H1 (cell line): ENCODE measurements around the gene BUD23. TPM values are rescaled to one million over a fixed set of nuclear protein-coding genes. Genes with fewer than 3 reads are reported as not detected.

Experiments
- CTCF ChIA-PET: fragments of 300-600 bp; sonication (Branson Sonifier 250); formaldehyde crosslinking; loops from one replicate; lab custom pipeline; 2021; ENCODE audit not compliant: partially characterized antibody; lab: Charles Lee
- POLR2A ChIA-PET: fragments of 300-600 bp; sonication (Branson Sonifier 250); formaldehyde crosslinking; loops from one replicate; lab custom pipeline; 2021; ENCODE audit warnings: inconsistent platforms; ENCODE audit not compliant: partially characterized antibody; lab: Charles Lee
- DNase-seq, 2 experiments: peaks; one replicate each; pipeline versions ENCODE4 v3.0.0 to v3.0.0-alpha.2; 2010 to 2022; ENCODE audit warnings: low spot score in 2 of 2, low read depth in 1 of 2, mixed read lengths in 1 of 2
- FAIRE-seq: peaks from 2 replicates; lab custom pipeline; 2011; peaks lifted over from hg19 to GRCh38; lab: Jason Lieb, UNC
- H2AFZ ChIP-seq: 2 replicates; pipeline ENCODE4 v1.8.1; 2012; ENCODE audit warnings: low read length, inconsistent platforms
- H2AK5ac ChIP-seq: 2 replicates; pipeline ENCODE4 v1.6.1; 2013; ENCODE audit warnings: low read depth, low read length
- H2BK120ac ChIP-seq: replicated peaks from 2 replicates; pipeline ENCODE3; 2013; ENCODE audit warnings: low read depth, low read length, inconsistent platforms
- H2BK12ac ChIP-seq: 2 replicates; pipeline ENCODE4 v1.6.1; 2013; ENCODE audit warnings: low read depth, low read length
- H2BK15ac ChIP-seq: 2 replicates; pipeline ENCODE4 v1.6.1; 2013; ENCODE audit warnings: low read length
- H2BK20ac ChIP-seq: 2 replicates; pipeline ENCODE4 v1.6.1; 2013; ENCODE audit warnings: low read length
- H2BK5ac ChIP-seq: 2 replicates; pipeline ENCODE4 v1.6.1; 2013; ENCODE audit warnings: low read depth, low read length
- H3K14ac ChIP-seq: 2 replicates; pipeline ENCODE4 v1.6.1; 2013; ENCODE audit warnings: inconsistent platforms; ENCODE audit not compliant: insufficient read length
- H3K18ac ChIP-seq: 2 replicates; pipeline ENCODE4 v1.6.1; 2013; ENCODE audit warnings: low read length; ENCODE audit errors: extremely low read depth
- H3K23ac ChIP-seq: 2 replicates; pipeline ENCODE4 v1.6.1; 2013; ENCODE audit warnings: inconsistent platforms; ENCODE audit not compliant: insufficient read length
- H3K23me2 ChIP-seq: 2 replicates; pipeline ENCODE4 v1.6.1; 2013; ENCODE audit warnings: low read depth, low read length
- H3K27ac ChIP-seq: 2 replicates; pipeline ENCODE4 v1.6.1; 2011; ENCODE audit warnings: low read depth, low read length, inconsistent platforms
- H3K27me3 ChIP-seq, 4 experiments: replicated peaks in 1 of 4; 1 replicate in 1 of 4; 2 replicates in 3 of 4; pipeline versions ENCODE4 v1.6.1 to v1.8.1; 2011 to 2013; ENCODE audit warnings: low read length in 3 of 4, mild to moderate bottlenecking in 3 of 4, inconsistent platforms in 2 of 4, mixed read lengths in 2 of 4, moderate library complexity in 1 of 4; ENCODE audit not compliant: control insufficient read depth in 3 of 4, insufficient read depth in 3 of 4; ENCODE audit errors: extremely low read depth in 1 of 4
- H3K36me3 ChIP-seq, 4 experiments: 2 replicates each; pipeline versions ENCODE4 v1.6.1 to v1.8.1; 2011 to 2013; ENCODE audit warnings: mild to moderate bottlenecking in 4 of 4, low read length in 3 of 4, moderate library complexity in 2 of 4, control low read depth in 1 of 4, inconsistent platforms in 1 of 4; ENCODE audit not compliant: insufficient read depth in 4 of 4, control insufficient read depth in 2 of 4
- H3K4ac ChIP-seq: replicated peaks from 2 replicates; pipeline ENCODE3; 2013; ENCODE audit warnings: low read length, low read depth, mixed read lengths, inconsistent platforms; ENCODE audit not compliant: insufficient read length
- H3K4me1 ChIP-seq, 4 experiments: replicated peaks in 1 of 4; 1 replicate in 1 of 4; 2 replicates in 3 of 4; pipeline versions ENCODE4 v1.6.1 to v1.8.1; 2011 to 2013; ENCODE audit warnings: low read length in 3 of 4, inconsistent platforms in 2 of 4, mixed read lengths in 1 of 4; ENCODE audit not compliant: insufficient read depth in 4 of 4, control insufficient read depth in 3 of 4
- H3K4me2 ChIP-seq, 2 experiments: 2 replicates each; pipeline versions ENCODE4 v1.6.1 to v1.8.1; 2011 to 2013; ENCODE audit warnings: low read depth in 2 of 2, low read length in 2 of 2, control low read depth in 1 of 2, inconsistent platforms in 1 of 2, mild to moderate bottlenecking in 1 of 2; ENCODE audit not compliant: insufficient read depth in 1 of 2
- H3K4me3 ChIP-seq, 4 experiments: fragments of 200-600, 300-600 bp in 1 of 4; sonication (generic), shearing (Covaris generic), sonication (Bioruptor Twin) in 1 of 4; 2 replicates each; pipeline versions ENCODE4 v1.5.1 to v1.8.1; 2011 to 2016; ENCODE audit warnings: low read length in 4 of 4, low read depth in 3 of 4, control low read depth in 2 of 4, inconsistent platforms in 2 of 4, mild to moderate bottlenecking in 2 of 4, mixed read lengths in 1 of 4, moderate library complexity in 1 of 4; ENCODE audit not compliant: insufficient read depth in 2 of 4; ENCODE audit errors: extremely low read depth in 1 of 4
- H3K56ac ChIP-seq: replicated peaks from 2 replicates; pipeline ENCODE3; 2013; ENCODE audit warnings: low read depth, mild to moderate bottlenecking, mixed read lengths, low read length, inconsistent platforms; ENCODE audit not compliant: insufficient read length
- H3K79me1 ChIP-seq: 2 replicates; pipeline ENCODE4 v1.6.1; 2013; ENCODE audit warnings: low read depth, low read length, control low read depth
- H3K79me2 ChIP-seq, 2 experiments: 2 replicates each; pipeline versions ENCODE4 v1.6.1 to v1.8.1; 2012 to 2013; ENCODE audit warnings: low read length in 2 of 2, mild to moderate bottlenecking in 2 of 2, inconsistent platforms in 1 of 2; ENCODE audit not compliant: insufficient read depth in 2 of 2, control insufficient read depth in 1 of 2
- H3K9ac ChIP-seq, 4 experiments: replicated peaks in 1 of 4; 1 replicate in 1 of 4; 2 replicates in 3 of 4; pipeline versions ENCODE4 v1.6.1 to v1.8.1; 2011 to 2013; ENCODE audit warnings: low read depth in 3 of 4, low read length in 3 of 4, control low read depth in 2 of 4, mild to moderate bottlenecking in 2 of 4, moderate library complexity in 2 of 4, inconsistent platforms in 1 of 4; ENCODE audit errors: extremely low read depth in 1 of 4
- H3K9me3 ChIP-seq, 2 experiments: 2 replicates each; pipeline versions ENCODE4 v1.6.1 to v1.8.1; 2012 to 2013; ENCODE audit warnings: mild to moderate bottlenecking in 2 of 2, moderate library complexity in 2 of 2, control low read depth in 1 of 2, inconsistent platforms in 1 of 2, low read depth in 1 of 2, low read length in 1 of 2, mixed read lengths in 1 of 2; ENCODE audit not compliant: insufficient read depth in 2 of 2
- H4K20me1 ChIP-seq, 2 experiments: replicated peaks in 1 of 2; 2 replicates each; pipeline versions ENCODE3 to v1.8.1; 2011 to 2013; ENCODE audit warnings: inconsistent platforms in 2 of 2, low read length in 2 of 2, mild to moderate bottlenecking in 1 of 2; ENCODE audit not compliant: insufficient read depth in 2 of 2, control insufficient read depth in 1 of 2
- H4K5ac ChIP-seq: 2 replicates; pipeline ENCODE4 v1.6.1; 2013; ENCODE audit warnings: low read length, low read depth, mixed read lengths, inconsistent platforms; ENCODE audit not compliant: insufficient read length
- H4K8ac ChIP-seq: 2 replicates; pipeline ENCODE4 v1.8.0; 2013; ENCODE audit warnings: mild to moderate bottlenecking, moderate library complexity, low read length, inconsistent platforms; ENCODE audit not compliant: insufficient read depth; ENCODE audit errors: extremely low read depth
- H4K91ac ChIP-seq: replicated peaks from 2 replicates; pipeline ENCODE3; 2013; ENCODE audit warnings: low read length, mixed read lengths, inconsistent platforms; ENCODE audit not compliant: insufficient read length
- ATF3 ChIP-seq: IDR thresholded peaks from 2 replicates; pipeline ENCODE4 v1.6.1; 2011; ENCODE audit warnings: low read depth, mild to moderate bottlenecking, low read length; ENCODE audit not compliant: insufficient read depth
- BACH1 ChIP-seq: IDR thresholded peaks from 2 replicates; pipeline ENCODE4 v1.6.1; 2012; ENCODE audit warnings: low read length, improper control_type of control experiment
- BCL11A ChIP-seq, 2 experiments: IDR thresholded peaks; one replicate each; pipeline ENCODE4 v1.6.1; 2011; ENCODE audit warnings: low read depth in 2 of 2, low read length in 2 of 2, mild to moderate bottlenecking in 2 of 2
- CREB1 ChIP-seq: IDR thresholded peaks from 2 replicates; pipeline ENCODE4 v1.6.1; 2012; ENCODE audit warnings: inconsistent platforms
- EP300 ChIP-seq, 2 experiments: IDR thresholded peaks; 1 replicate in 1 of 2; 2 replicates in 1 of 2; pipeline ENCODE4 v1.6.1; 2011 to 2012; ENCODE audit warnings: low read depth in 2 of 2, low read length in 2 of 2, mild to moderate bottlenecking in 2 of 2, borderline replicate concordance in 1 of 2, inconsistent platforms in 1 of 2, moderate library complexity in 1 of 2
- KDM5A ChIP-seq: fragments of 200-600 bp; IDR thresholded peaks from 2 replicates; pipeline ENCODE4 v1.7.1; 2012; ENCODE audit warnings: mild to moderate bottlenecking, low read length, inconsistent platforms, mixed read lengths
- NANOG ChIP-seq: IDR thresholded peaks from 2 replicates; pipeline ENCODE4 v1.6.1; 2011; ENCODE audit warnings: low read length, low read depth, mild to moderate bottlenecking, inconsistent platforms; ENCODE audit not compliant: insufficient read depth, poor library complexity, severe bottlenecking
- PHF8 ChIP-seq: fragments of 200-600 bp; sonication (generic); conservative IDR thresholded peaks from 2 replicates; pipeline ENCODE4 v1.7.1; 2012; ENCODE audit warnings: low read depth, mild to moderate bottlenecking, inconsistent platforms, low read length, moderate library complexity
- RAD21 ChIP-seq, 2 experiments: IDR thresholded peaks in 1 of 2; conservative IDR thresholded peaks in 1 of 2; 2 replicates each; pipeline ENCODE4 v1.6.1; 2011; ENCODE audit warnings: low read depth in 2 of 2, low read length in 2 of 2, improper control_type of control experiment in 1 of 2, inconsistent platforms in 1 of 2, mild to moderate bottlenecking in 1 of 2, moderate library complexity in 1 of 2
- SP1 ChIP-seq: IDR thresholded peaks from 2 replicates; pipeline ENCODE4 v1.6.1; 2011; ENCODE audit warnings: low read depth, low read length
- SP4 ChIP-seq: IDR thresholded peaks from 2 replicates; pipeline ENCODE4 v1.6.1; 2012; ENCODE audit warnings: low read length, inconsistent platforms
- TAF1 ChIP-seq: IDR thresholded peaks from 2 replicates; pipeline ENCODE4 v1.6.1; 2011; ENCODE audit warnings: mild to moderate bottlenecking, low read depth, low read length
- WGBS, 2 experiments: shearing (Covaris generic) in 1 of 2; methylation state at CpG; one replicate each; pipeline versions ENCODE4 v1.1.6 to v1.1.7; 2013 to 2015; ENCODE audit warnings: low lambda C conversion rate in 2 of 2, mixed read lengths in 2 of 2, inconsistent platforms in 1 of 2, low coverage in 1 of 2, missing lambda C conversion rate in 1 of 2; ENCODE audit not compliant: insufficient replicate concordance in 2 of 2, insufficient coverage in 1 of 2, insufficient read length in 1 of 2; ENCODE audit errors: extremely low coverage in 1 of 2, missing lambda C conversion rate in 1 of 2; 5-methylcytosine and 5-hydroxymethylcytosine counted together
- polyA plus RNA-seq, 7 experiments: library from polyadenylated mRNA; depleted of rRNA in 3 of 7; stranded (reverse) in 5 of 7; unstranded in 2 of 7; fragments of >200 nt in 5 of 7; fragments of 200-250 nt in 2 of 7; gene quantifications; 1 replicate in 5 of 7; 2 replicates in 1 of 7; 4 replicates in 1 of 7; pipeline versions ENCODE4 v1.2.1 to v1.2.3, GENCODE V29; 2011 to 2013; ENCODE audit warnings: missing spikeins in 2 of 7, mixed read lengths in 2 of 7
- total RNA-seq: library from RNA; stranded (reverse); fragmentation: NEBNext Ultra II Directional; extraction: Animal tissue kit (Norgen Biotek cat#: 25700); gene quantifications from 2 replicates; pipeline ENCODE4 v1.2.1, GENCODE V29; 2021

Gene BUD23
- total and polyA plus RNA-seq, 2 of the 8 experiments (the other 6 are each of a cell fraction or from before 2014, with no cell fraction given) = 72.3 to 78.4 TPM

GRCh38 chr7:73739387-73739767 lies 56.0 kb downstream of the BUD23 start:
- Histone ChIP-seq H3K4ac (no peak overlapping the region), H2BK120ac (no peak overlapping the region), H2AK5ac (0 out of 2 replicates have a peak overlapping the region, but pooled peaks have one; percentile 71), H3K79me1 (no peaks in the 10 kb centered on the region), H3K79me2 (peaks cover 0 to 8% of the 10 kb centered on the region in 2 experiments; a peak in 1 of 4 replicates), H4K91ac (peak overlapping the region; percentile 50), H3K9me3 (no peaks in the 10 kb centered on the region), H2AFZ (no peak overlapping the region), H2BK15ac (no peak overlapping the region), H3K23ac (no peak overlapping the region), H4K20me1 (peaks cover 8 to 20% of the 10 kb centered on the region in 2 experiments), H3K4me1 (peaks cover 3 to 43% (median 25%) of the 10 kb centered on the region in 4 experiments), H3K14ac (no peak overlapping the region), H3K27ac (peak overlapping the region; percentile 91), H2BK20ac (no peak overlapping the region), H3K56ac (peak overlapping the region; percentile 34), H4K8ac (peak overlapping the region; percentile 96; the same call in 1 of the 2 replicates), H3K36me3 (peaks cover 4 to 16% (median 8%) of the 10 kb centered on the region in 4 experiments; a peak in 5 of 8 replicates), H4K5ac (peak overlapping the region; percentile 77), H3K4me3 (peak overlapping the region; percentile 70 to 93 (median 82)), H3K18ac (peak overlapping the region; percentile 87), H2BK5ac (peak overlapping the region; percentile 40; the same call in 1 of the 2 replicates), H2BK12ac (peak overlapping the region; percentile 82; the same call in 1 of the 2 replicates), H3K27me3 (peaks cover 0 to 2% (median 0%) of the 10 kb centered on the region in 4 experiments; a peak in 2 of 7 replicates), H3K23me2 (peaks cover 18% of the 10 kb centered on the region), H3K9ac (peak overlapping the region; percentile 72 to 98 (median 92)), H3K4me2 (peak overlapping the region; percentile 65 to 85)
- WGBS, 2 experiments = 59% methylated on average over 13 of the region's 13 CpGs; no CpG with 5 or more reads in 1 of the 2 experiments
- DNase-seq (no peak), FAIRE-seq (no peak)
- ChIA-PET POLR2A (interaction anchor here (1.0 to 9.6 kb wide), 11 partner anchors 9 to 167 kb away, joined by 3 to 82 read pairs (median 4); partner anchors contain the start of genes CLDN3, CLDN4, METTL27 and MLXIPL), CTCF (interaction anchor here (0.6 to 11.1 kb wide), 9 partner anchors 10 to 287 kb away, joined by 3 to 87 read pairs (median 4); no protein-coding TSS in a partner anchor)
- TF ChIP-seq NANOG (no peak), SP4 (no peak), EP300 (IDR thresholded peaks at IDR 0.05; ENCODE audit: borderline replicate concordance in 1 of 2, low read depth in 2 of 2, low read length in 2 of 2) (no peak), KDM5A (no peak), ATF3 (no peak), PHF8 (no peak), CREB1 (no peak), BCL11A (IDR thresholded peaks at IDR 0.05; ENCODE audit: low read depth in 2 of 2, low read length in 2 of 2) (no peak), BACH1 (no peak), RAD21 (IDR thresholded peaks at IDR 0.05 in 1 of 2, conservative IDR thresholded peaks at IDR 0.05 in 1 of 2; ENCODE audit: low read depth in 2 of 2, low read length in 2 of 2) (no peak), TAF1 (no peak), SP1 (no peak)
